Activated B cell treated with CpG ODN at 0.5 μM for 24 hours (primary cell): ENCODE results near the gene IPO11. TPM values are rescaled to one million over a fixed set of nuclear protein-coding genes. Genes with fewer than 3 reads are reported as not detected.

Experiments
- ATAC-seq: fragments of 200-7000 bp; cut with Tn5 transposase; one replicate; pipeline ENCODE4 v1.10.0; 2021; ENCODE audit warnings: low read depth, mild to moderate bottlenecking, moderate library complexity
- CTCF ChIA-PET: fragments of 350-600 bp; sonication (Branson Sonifier 250); formaldehyde crosslinking; loops from one replicate; lab custom pipeline; 2021; ENCODE audit warnings: antibody characterized with exemption; lab: Charles Lee
- POLR2A ChIA-PET: fragments of 350-600 bp; sonication (Branson Sonifier 250); formaldehyde crosslinking; loops from one replicate; lab custom pipeline; 2021; ENCODE audit warnings: antibody characterized with exemption; lab: Charles Lee
- DNase-seq: peaks from one replicate; pipeline ENCODE4 v3.0.0; 2022
- H3K27ac Mint-ChIP-seq: one replicate; pipeline ENCODE4 v1.8.0; 2020; ENCODE audit warnings: mixed read lengths
- H3K27me3 Mint-ChIP-seq: one replicate; pipeline ENCODE4 v1.8.0; 2021; ENCODE audit warnings: mixed read lengths
- H3K36me3 Mint-ChIP-seq: one replicate; pipeline ENCODE4 v1.8.0; 2021; ENCODE audit warnings: low read depth, mixed read lengths
- H3K4me1 Mint-ChIP-seq: one replicate; pipeline ENCODE4 v1.8.0; 2021; ENCODE audit warnings: mixed read lengths
- H3K4me3 Mint-ChIP-seq: one replicate; pipeline ENCODE4 v1.8.0; 2020; ENCODE audit warnings: mild to moderate bottlenecking, mixed read lengths
- H3K9me3 Mint-ChIP-seq: one replicate; pipeline ENCODE4 v1.8.0; 2020; ENCODE audit warnings: mixed read lengths
- intact Hi-C: fragments of 100-400 bp; cut with micrococcal nuclease; formaldehyde crosslinking; loops from one replicate; pipeline ENCODE4 v1.15.1; 2024
- total RNA-seq: library from RNA; stranded (reverse); gene quantifications from 2 replicates; pipeline ENCODE4 v1.2.3, GENCODE V29; 2022
- TF ChIP-seq, protein P1 (sequence below): fragments of 200-600 bp; IDR thresholded peaks from one replicate; pipeline ENCODE4 v1.8.0; 2022; ENCODE audit warnings: antibody characterized with exemption, mild to moderate bottlenecking

Gene IPO11
- total RNA-seq, 1 donor from 2014 or later: 32.9 TPM

DNA sequence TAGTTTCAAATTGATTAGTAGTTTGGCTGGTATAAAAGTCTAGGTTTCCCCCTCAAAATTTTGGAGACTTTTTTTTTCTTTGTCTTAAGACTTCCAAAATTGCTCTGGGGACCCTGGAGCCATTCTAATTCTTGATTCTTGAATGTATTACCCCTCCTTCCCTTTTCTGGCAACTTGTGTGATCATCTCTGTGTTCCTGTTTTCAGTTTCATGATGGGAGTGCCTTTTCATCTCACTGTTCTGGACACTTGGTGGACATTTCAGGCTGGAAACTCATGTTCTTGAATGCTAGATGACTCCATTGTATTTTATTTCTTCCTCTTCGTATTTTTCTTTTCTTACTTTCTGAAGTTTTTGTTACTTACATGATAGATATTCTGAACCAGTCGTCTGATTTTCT is 108.8 kb downstream of the IPO11 start:
- TF ChIP-seq, protein P1, sequence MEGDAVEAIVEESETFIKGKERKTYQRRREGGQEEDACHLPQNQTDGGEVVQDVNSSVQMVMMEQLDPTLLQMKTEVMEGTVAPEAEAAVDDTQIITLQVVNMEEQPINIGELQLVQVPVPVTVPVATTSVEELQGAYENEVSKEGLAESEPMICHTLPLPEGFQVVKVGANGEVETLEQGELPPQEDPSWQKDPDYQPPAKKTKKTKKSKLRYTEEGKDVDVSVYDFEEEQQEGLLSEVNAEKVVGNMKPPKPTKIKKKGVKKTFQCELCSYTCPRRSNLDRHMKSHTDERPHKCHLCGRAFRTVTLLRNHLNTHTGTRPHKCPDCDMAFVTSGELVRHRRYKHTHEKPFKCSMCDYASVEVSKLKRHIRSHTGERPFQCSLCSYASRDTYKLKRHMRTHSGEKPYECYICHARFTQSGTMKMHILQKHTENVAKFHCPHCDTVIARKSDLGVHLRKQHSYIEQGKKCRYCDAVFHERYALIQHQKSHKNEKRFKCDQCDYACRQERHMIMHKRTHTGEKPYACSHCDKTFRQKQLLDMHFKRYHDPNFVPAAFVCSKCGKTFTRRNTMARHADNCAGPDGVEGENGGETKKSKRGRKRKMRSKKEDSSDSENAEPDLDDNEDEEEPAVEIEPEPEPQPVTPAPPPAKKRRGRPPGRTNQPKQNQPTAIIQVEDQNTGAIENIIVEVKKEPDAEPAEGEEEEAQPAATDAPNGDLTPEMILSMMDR: no peak
- H3K27ac Mint-ChIP-seq: no peak overlapping the region
- ATAC-seq (no peak), DNase-seq (no peak)
- CTCF ChIA-PET: no interaction called here
- peaks cover 9% of the 10 kb centered on the region for H3K4me1 Mint-ChIP-seq
- no peaks in the 10 kb centered on the region for H3K27me3 Mint-ChIP-seq
- POLR2A ChIA-PET: no interaction called here
- H3K9me3 Mint-ChIP-seq: no peaks in the 10 kb centered on the region
- peaks cover 53% of the 10 kb centered on the region for H3K36me3 Mint-ChIP-seq
- no peak overlapping the region for H3K4me3 Mint-ChIP-seq
- intact Hi-C loops: no loop called here

- Mint-ChIP-seq H3K27me3 (no peaks in the 10 kb centered on the region), H3K27ac (no peak overlapping the region), H3K4me3 (no peak overlapping the region), H3K9me3 (no peaks in the 10 kb centered on the region), H3K4me1 (peaks cover 9% of the 10 kb centered on the region), H3K36me3 (peaks cover 47% of the 10 kb centered on the region)
- DNase-seq: no peak
- ChIA-PET CTCF (no interaction called here), POLR2A (no interaction called here)
- intact Hi-C loops: no loop called here
- no peak for ATAC-seq
- TF ChIP-seq, protein P1: no peak
These were observed 110.2 kb downstream of the IPO11 start for GRCh38 chr5:62522811-62523210.

- Mint-ChIP-seq H3K36me3 (peaks cover 36% of the 10 kb centered on the region), H3K4me3 (no peak overlapping the region), H3K4me1 (no peaks in the 10 kb centered on the region), H3K27ac (no peak overlapping the region), H3K9me3 (no peaks in the 10 kb centered on the region), H3K27me3 (no peaks in the 10 kb centered on the region)
- intact Hi-C loops: no loop called here
- ChIA-PET CTCF (no interaction called here), POLR2A (no interaction called here)
- no peak for DNase-seq
- TF ChIP-seq, protein P1: no peak
- no peak for ATAC-seq
These were observed 121.0 kb downstream of the IPO11 start for GRCh38 chr5:62533597-62533996.

- ChIA-PET POLR2A (no interaction called here), CTCF (no interaction called here)
- Mint-ChIP-seq H3K4me3 (no peak overlapping the region), H3K4me1 (no peaks in the 10 kb centered on the region), H3K27ac (no peak overlapping the region), H3K9me3 (no peaks in the 10 kb centered on the region), H3K36me3 (peaks cover 41% of the 10 kb centered on the region), H3K27me3 (no peaks in the 10 kb centered on the region)
- DNase-seq (no peak), ATAC-seq (no peak)
- TF ChIP-seq, protein P1: no peak
- intact Hi-C loops: no loop called here
These were observed 122.1 kb downstream of the IPO11 start for GRCh38 chr5:62534461-62535236.

- ChIA-PET POLR2A (no interaction called here), CTCF (no interaction called here)
- intact Hi-C loops: no loop called here
- no peak overlapping the region for H3K27ac Mint-ChIP-seq
- H3K4me1 Mint-ChIP-seq: no peaks in the 10 kb centered on the region
- H3K27me3 Mint-ChIP-seq: no peaks in the 10 kb centered on the region
- no peaks in the 10 kb centered on the region for H3K9me3 Mint-ChIP-seq
- ATAC-seq: no peak
- no peak overlapping the region for H3K4me3 Mint-ChIP-seq
- peaks cover 40% of the 10 kb centered on the region for H3K36me3 Mint-ChIP-seq
- TF ChIP-seq, protein P1: no peak
- DNase-seq: no peak
These were observed 123.7 kb downstream of the IPO11 start for GRCh38 chr5:62536232-62536631.
